GM21825 (cell line): ENCODE data around the gene RFX3.
A peak's percentile ranks its signal among the peaks of the same experiment; 100 is the strongest.

Source experiments
- ATAC-seq: cut with Tn5 transposase; IDR thresholded peaks from one replicate; pipeline ENCODE4 v1.9.1; 2021; ENCODE audit warnings: mild to moderate bottlenecking, moderate library complexity; ENCODE audit not compliant: unreplicated experiment

Gene RFX3

GRCh38 chr9:3525836-3526164 is at the start of gene RFX3:
Gene RFX3 (minus strand): TSS chr9:3526001. CDS start chr9:3395588, 130,413 bp downstream.
- peak; percentile 57 for ATAC-seq

DNA sequence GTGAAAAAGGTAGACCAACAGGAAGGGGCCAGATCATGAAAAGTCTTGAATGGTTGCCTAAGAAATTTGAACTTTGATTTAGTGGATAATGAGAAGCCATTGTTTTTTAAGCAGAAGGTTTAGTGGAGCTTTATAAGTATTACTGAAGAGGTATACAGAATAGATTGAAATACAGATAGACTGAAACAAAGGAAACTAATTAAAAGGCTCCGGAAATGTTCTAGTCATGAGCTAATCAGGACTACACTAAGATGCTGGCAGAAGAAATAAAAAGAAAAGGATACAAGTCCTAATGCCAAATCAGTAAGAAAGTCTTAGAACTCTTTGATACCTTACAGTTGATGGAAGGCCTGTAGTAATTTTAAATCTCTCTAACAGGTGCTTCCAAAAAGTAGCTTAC is 45.7 kb upstream of the RFX3 start:
- no peak for ATAC-seq

GRCh38 chr9:3569529-3569928 is 43.7 kb upstream of the RFX3 start:
- ATAC-seq = no peak

- ATAC-seq = no peak
These were observed 42.2 kb upstream of the RFX3 start for GRCh38 chr9:3567988-3568387.

- no peak for ATAC-seq
These were observed 27.4 kb upstream of the RFX3 start for GRCh38 chr9:3553076-3553765.

DNA sequence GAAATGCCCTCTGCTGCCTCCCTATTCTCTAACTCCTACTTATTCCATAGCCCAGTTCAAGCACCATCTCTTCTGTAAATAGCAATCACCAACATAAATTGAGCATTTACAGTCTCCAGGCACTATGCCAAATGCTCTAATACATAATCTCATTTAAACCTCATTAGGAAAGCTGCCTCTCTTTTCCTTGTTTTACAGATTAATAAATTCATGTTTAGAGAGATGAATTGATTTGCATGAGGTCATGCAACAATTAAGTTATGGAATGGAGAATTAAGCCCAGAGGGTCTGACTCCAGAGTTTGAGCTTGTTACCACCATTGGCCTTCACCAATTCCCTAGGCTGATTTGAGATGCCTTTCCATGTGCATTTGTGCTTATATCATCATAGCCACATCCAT is 23.4 kb upstream of the RFX3 start:
- no peak for ATAC-seq

DNA sequence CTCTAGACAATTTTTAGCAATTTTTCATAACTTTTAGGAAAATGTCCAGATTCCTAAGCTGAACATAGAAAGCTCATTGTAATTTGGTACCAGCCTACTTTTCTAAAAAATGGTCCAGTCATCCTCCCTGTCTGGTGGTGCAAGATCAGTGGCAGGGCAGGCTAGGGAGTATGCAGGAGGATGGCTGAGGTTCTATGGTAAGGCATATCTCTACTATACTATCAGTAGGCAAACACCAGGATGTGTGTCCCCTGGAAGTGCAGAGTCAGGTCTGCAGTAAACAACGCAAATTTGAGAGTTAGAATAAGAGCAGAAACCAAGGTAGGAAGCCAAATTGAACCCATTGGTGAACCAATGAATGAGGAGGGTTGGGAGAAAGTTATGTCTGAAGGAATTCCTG is 22.8 kb upstream of the RFX3 start:
- no peak for ATAC-seq

DNA sequence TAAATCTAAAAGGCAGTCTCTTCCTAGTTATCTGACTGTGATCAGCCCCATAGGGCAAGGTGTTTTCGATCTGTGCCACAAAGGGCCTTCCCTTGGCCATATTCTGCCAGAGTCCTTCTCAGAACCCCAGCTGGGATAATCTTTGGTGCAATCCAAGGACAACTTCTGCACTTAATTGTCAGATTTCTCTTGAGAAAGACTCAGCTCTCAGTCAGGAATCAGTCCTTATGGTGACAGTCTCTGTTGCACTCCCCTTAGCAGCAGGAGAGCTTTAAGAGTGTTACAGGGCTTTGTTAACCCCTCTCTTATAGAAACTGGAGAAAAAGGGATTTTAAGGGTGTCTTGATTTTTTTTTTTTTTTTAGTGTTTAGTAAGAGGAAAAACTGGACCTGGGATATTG is 15.4 kb upstream of the RFX3 start:
- ATAC-seq = no peak

DNA sequence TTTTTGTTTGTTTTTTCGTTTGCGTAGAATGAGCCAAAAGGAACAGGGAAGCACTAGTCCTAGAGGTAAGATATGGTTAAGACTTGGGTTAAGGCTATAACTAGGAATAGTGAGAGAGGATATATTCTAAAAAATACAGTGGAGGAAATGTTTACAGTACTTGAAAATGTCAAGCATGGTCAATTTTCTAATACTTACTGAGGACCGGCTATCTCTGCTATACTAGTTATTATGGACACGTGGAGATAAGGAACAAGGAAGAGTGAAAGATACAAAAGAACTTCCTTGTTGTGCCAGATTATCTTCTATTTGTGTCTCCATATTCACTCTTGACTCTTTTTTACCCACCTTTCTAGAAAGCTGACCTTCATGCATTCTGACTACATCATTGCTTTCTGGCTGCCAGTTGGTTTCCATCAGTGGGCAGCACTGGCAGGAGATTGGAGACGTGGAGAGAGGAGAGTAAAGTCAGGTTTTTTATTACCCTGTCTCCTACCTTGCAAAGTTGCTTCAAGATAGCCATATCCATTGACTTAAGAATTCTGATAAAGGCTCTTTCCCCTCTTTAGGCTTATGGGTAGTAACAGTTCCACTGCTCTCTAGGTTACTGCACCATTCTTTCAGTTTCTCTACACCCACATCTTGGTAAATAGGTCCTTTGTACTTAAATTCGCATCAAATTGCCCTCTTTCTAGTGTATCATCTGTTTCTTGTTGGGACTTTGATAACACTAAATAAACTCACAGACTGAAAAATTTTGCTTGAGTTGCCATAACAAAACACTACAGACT is 9.0 kb upstream of the RFX3 start:
- ATAC-seq = no peak

GRCh38 chr9:3532158-3532557 is 6.4 kb upstream of the RFX3 start:
- no peak for ATAC-seq

DNA sequence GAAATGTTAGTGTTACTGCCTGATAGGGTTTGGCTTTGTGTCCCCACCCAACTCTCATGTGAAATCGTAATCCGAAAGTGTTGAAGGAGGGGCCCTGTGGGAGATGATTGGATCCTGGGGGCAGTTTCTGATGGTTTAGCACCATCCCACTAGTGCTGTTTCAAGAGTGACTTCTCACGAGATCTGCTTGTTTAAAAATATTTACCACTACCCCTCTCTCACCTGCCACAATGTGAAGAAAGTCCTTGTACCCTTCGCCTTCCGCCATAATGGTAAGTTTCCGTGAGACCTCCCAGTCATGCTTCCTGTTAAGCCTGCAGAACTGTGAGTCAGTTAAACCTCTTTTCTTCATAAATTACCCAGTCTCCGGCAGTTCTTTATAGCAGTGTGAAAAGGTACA is 2.6 kb upstream of the RFX3 start:
- no peak for ATAC-seq

- ATAC-seq = no peak
These were observed 1.5 kb upstream of the RFX3 start for GRCh38 chr9:3526997-3527940.

DNA sequence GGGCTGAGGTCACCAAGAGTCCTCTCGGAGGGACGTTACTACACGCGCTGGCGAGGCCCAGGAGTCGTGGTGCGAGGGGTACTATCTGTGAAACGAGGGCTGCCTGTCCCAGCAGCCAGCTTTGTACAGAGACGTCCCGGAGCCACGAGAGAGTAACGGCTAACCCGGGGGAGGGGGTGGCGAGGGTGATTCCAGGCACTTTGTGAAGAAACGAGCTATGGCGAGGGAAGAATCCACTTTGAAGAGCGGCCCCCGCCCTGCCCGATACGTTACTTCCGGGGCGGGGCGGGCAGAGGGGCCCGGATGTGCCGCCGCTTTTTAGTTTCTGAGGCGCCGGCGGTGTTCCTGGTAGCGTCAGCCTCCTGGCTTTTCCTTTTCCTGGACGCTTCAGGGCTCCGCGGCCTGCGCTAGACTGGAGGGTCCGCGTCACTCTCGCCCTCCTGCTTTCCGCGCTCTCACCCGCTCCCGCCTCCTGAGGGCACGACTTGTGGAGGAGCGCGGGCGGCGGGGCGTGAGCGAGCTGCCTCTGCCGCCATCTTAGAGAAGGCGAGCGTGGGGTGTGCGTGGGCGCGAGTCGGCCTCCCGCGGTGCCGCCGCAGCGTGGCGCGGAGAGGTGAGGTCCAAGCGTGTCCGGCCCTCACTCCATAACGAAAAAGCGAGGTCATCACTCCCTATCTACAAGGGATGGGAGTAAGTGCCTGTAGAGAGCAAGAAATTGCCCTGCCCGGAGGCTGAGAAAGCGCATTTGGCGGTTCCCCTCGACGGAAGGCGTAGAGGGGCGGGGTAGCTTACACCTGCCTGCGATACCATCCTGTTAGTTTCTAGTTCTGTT is 580 bp upstream of the RFX3 start:
- peak; percentile 60 for ATAC-seq

DNA sequence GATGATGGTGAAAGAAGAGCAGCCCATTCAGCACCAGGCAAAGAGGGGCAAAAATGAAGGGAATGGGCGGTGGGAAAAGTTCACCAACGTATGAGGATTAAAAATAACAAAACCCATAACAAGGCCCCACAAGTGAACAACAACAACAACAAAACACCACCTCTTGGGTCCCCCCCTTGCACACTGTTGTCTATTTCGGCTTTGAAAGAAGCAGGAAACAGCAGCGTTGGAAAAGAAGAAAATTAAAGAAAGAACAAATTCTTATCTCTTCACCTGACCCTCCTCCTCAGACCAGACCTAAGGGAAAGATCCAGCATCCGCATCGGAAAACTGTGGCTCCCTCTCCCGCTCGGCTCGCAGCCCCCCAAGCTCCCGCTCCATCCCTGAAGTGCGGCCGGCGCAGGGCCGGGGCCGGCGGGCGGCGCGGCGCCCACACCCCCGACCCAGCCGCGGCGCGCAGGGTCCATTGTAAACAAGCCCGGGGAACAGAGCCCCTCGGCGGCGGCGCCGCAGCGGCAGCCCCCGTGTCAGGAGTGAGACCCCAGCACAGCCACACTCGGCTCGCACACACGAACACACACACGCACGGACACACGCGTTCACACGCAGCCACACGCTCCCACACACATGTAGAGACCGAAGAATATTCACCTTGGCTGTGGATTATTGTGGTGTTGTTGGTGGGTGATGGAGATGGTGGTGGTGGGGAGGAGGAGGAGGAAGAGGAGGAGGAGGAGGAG is 535 bp downstream of the RFX3 start:
- ATAC-seq = peak; percentile 2

GRCh38 chr9:3521966-3522365 is 3.8 kb downstream of the RFX3 start:
- ATAC-seq = no peak

DNA sequence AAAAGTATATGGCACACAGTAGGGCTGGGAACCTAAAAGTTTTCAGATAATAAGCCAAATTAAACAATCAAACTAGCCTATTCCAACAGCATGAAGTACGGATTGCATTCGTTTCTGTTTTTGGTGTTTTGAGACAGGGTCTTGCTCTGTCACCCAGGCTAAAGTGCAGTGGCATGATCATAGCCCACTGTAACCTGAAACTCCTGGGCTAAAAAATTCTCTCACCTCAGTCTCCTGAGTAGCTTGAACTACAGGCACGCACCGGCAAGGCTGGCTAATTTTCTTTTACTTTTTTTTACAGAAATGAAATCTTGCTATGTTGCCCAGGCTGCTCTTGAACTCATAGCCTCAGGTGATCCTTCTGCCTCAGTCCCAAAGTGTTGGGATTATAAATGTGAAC is 5.2 kb downstream of the RFX3 start:
- no peak for ATAC-seq

DNA sequence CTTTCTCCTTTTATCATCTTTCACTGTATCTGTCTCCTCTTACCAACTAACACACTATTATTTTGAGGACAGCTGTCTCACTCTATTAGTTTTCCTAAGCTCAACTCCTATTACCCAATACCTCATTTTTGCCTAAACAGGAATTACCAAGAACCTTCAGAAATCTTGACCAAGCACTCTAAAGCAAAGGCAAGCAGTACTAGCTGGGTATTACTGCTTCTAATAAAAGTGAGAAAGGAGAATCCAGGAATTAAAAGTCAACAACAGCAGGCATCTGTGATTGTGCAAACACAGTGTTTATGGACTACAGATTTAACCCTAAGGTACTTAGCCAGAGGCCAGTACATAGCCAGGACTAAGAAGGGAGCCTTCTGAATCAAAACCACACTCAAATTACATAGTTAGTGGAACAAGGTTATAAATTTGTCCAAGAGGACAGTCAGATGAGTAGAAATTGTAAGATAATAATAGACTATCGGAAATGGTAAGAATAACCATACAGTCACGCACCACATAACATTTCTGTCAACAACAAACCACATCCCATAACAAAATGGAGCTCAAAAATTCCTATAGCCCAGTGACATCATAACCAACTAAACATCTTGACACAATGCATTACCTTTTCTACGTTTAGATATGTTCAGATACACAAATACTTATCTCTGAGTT is 8.3 kb downstream of the RFX3 start:
- ATAC-seq = no peak

DNA sequence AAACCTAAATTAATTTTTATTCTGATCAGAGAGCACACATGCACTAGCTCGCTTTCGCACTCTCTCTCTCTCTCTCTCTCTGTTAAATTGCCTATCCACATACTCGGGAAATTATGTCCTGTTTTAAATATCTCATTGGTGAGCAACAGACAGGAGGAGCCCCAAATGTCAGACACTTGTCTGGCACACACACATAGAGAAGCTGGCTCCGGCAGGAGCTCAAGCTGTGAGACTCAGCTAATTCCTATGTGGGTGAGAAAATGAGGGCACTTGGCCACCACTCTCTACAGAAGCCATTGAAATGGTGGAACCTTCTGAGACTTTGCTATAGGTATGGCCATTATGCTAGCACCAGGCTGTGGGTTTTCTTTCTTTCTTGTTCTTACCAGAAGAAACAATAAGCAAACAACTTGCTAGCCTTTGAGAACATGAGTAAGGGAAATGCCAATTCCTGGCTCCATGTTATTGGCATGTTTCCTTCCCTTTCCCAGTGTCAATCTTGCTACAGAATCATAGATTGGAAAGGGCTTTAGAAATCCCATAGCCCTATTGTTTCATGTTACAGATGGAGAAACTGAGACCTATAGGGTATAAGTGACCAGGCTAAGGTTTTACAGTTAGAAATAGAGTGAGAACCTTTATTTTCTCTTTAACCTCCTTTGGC is 9.0 kb downstream of the RFX3 start:
- no peak for ATAC-seq

DNA sequence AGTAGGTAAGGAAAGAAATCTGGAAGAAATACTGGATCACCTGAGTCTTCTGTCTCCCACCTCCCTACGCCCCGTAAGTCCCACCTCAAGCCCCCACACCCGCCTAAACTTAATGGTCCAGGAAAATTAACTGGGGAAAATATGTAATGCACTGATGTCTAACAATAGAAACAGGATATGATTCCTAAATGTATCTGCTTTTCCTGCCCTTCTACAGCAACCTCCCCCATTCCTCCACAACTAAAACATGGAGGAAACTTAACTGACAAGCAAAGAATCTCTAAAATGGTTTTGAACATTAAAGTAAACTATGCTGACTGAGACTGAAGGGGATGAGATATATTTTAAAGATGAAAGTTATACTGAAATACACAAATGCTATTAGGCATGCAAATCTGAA is 10.4 kb downstream of the RFX3 start:
- no peak for ATAC-seq
